Measurements from ENCODE around the gene SLC35G3.

SLC35G3 gene

DNA sequence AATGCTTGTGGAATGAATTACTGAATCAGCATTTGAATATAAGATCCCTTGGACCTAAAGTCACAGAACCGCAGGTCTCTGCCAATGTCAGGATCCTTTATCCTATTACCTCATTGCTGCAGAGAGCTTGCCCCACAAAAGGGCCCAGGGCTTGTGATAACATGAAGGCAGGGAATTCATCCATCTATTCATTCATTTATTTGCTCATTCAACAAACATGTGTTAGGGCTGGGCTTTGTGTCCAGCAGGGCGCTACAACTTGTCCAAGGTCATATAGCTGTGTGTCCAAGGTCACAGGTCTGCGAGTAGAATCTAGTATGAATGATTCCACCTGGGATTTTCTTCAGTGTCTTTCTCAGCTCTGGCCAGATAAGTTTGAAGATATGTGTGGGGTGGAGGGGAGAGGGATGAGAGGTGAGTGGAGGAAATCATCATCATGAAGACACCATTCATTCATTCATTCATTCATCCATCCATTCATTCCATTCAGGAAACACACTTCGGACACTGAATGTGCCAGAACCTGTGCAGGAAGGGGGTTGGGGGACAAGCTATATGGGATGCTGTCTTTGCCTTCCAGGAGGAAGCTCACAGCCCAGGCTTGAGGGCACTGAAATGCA lies 47.9 kb downstream of the SLC35G3 start:
- no peak for DNase-seq (ENCODE audit: low spot score)
- TF ChIP-seq CTCF (conservative IDR thresholded peaks at IDR 0.05; ENCODE audit: low read depth) = no peak
- ChIA-PET CTCF (no interaction called here), POLR2A (ENCODE audit: low non-redundant PET) (no interaction called here)
- H3K27ac ChIP-seq = no peak overlapping the region

GRCh38 chr17:35144840-35145239 lies 49.4 kb downstream of the SLC35G3 start:
- ChIA-PET CTCF (no interaction called here), POLR2A (ENCODE audit: low non-redundant PET) (no interaction called here)
- TF ChIP-seq CTCF (conservative IDR thresholded peaks at IDR 0.05; ENCODE audit: low read depth) = no peak

More at GRCh38 chr17:35144840-35145239, 49.4 kb downstream of the SLC35G3 start:
- DNase-seq (ENCODE audit: low spot score) = no peak
- H3K27ac ChIP-seq = no peak overlapping the region
